ENCODE results near the gene CD101.

GRCh38 chr1:116958977-116959376 lies 42.6 kb upstream of the CD101 start:
- TF ChIP-seq CTCF (IDR thresholded peaks at IDR 0.05) (no peak), POLR2AphosphoS5 (IDR thresholded peaks at IDR 0.05) (no peak), POLR2A (IDR thresholded peaks at IDR 0.05) (no peak), EP300 (IDR thresholded peaks at IDR 0.05) (no peak)
